ENCODE results near the gene NXPH1.

The NXPH1 gene

GRCh38 chr7:8528311-8528710 lies 94.9 kb downstream of the NXPH1 start:
- Histone ChIP-seq H3K9me3 (ENCODE audit: low read depth, low read length) (no peaks in the 10 kb centered on the region), H3K9ac (ENCODE audit: insufficient read length) (no peak overlapping the region), H3K27ac (no peak overlapping the region), H3K4me3 (no peak overlapping the region), H3K36me3 (ENCODE audit: insufficient read depth, low read length) (no peaks in the 10 kb centered on the region)
- DNase-seq (ENCODE audit: low read depth, low spot score): no peak
- no peak for TF ChIP-seq EZH2 (IDR thresholded peaks at IDR 0.05)
- TF ChIP-seq FOXP2 (optimal IDR thresholded peaks at IDR 0.05; ENCODE audit: control extremely low read depth, extremely low read length, insufficient read depth): no peak
- TF ChIP-seq POLR2AphosphoS5 (IDR thresholded peaks at IDR 0.05; ENCODE audit: borderline replicate concordance, low read depth, low read length): no peak

- Histone ChIP-seq H3K9me3 (ENCODE audit: low read depth, low read length) (no peaks in the 10 kb centered on the region), H3K9ac (ENCODE audit: insufficient read length) (no peak overlapping the region), H3K36me3 (ENCODE audit: insufficient read depth, low read length) (no peaks in the 10 kb centered on the region), H3K27ac (no peak overlapping the region), H3K4me3 (no peak overlapping the region)
- TF ChIP-seq FOXP2 (optimal IDR thresholded peaks at IDR 0.05; ENCODE audit: control extremely low read depth, extremely low read length, insufficient read depth): no peak
- no peak for TF ChIP-seq EZH2 (IDR thresholded peaks at IDR 0.05)
- no peak for TF ChIP-seq POLR2AphosphoS5 (IDR thresholded peaks at IDR 0.05; ENCODE audit: borderline replicate concordance, low read depth, low read length)
- DNase-seq (ENCODE audit: low read depth, low spot score): no peak
Measured at GRCh38 chr7:8531991-8532515, 98.6 kb downstream of the NXPH1 start.

- no peaks in the 10 kb centered on the region for H3K9me3 ChIP-seq (ENCODE audit: low read depth, low read length)
- H3K36me3 ChIP-seq (ENCODE audit: insufficient read depth, low read length): no peaks in the 10 kb centered on the region
- no peak for TF ChIP-seq EZH2 (IDR thresholded peaks at IDR 0.05)
- no peak for TF ChIP-seq FOXP2 (optimal IDR thresholded peaks at IDR 0.05; ENCODE audit: control extremely low read depth, extremely low read length, insufficient read depth)
- no peak for TF ChIP-seq POLR2AphosphoS5 (IDR thresholded peaks at IDR 0.05; ENCODE audit: borderline replicate concordance, low read depth, low read length)
- no peak for DNase-seq (ENCODE audit: low read depth, low spot score)
- H3K9ac ChIP-seq (ENCODE audit: insufficient read length): no peak overlapping the region
- H3K27ac ChIP-seq: no peak overlapping the region
- no peak overlapping the region for H3K4me3 ChIP-seq
Measured at GRCh38 chr7:8536431-8536830, 103.0 kb downstream of the NXPH1 start.

GRCh38 chr7:8549046-8549445 lies 115.6 kb downstream of the NXPH1 start:
- Histone ChIP-seq H3K9me3 (ENCODE audit: low read depth, low read length) (no peaks in the 10 kb centered on the region), H3K4me3 (no peak overlapping the region), H3K9ac (ENCODE audit: insufficient read length) (no peak overlapping the region), H3K36me3 (ENCODE audit: insufficient read depth, low read length) (no peaks in the 10 kb centered on the region), H3K27ac (no peak overlapping the region)
- no peak for DNase-seq (ENCODE audit: low read depth, low spot score)
- TF ChIP-seq EZH2 (IDR thresholded peaks at IDR 0.05) (no peak), FOXP2 (optimal IDR thresholded peaks at IDR 0.05; ENCODE audit: control extremely low read depth, extremely low read length, insufficient read depth) (no peak), POLR2AphosphoS5 (IDR thresholded peaks at IDR 0.05; ENCODE audit: borderline replicate concordance, low read depth, low read length) (no peak)

- Histone ChIP-seq H3K36me3 (ENCODE audit: insufficient read depth, low read length) (no peaks in the 10 kb centered on the region), H3K9ac (ENCODE audit: insufficient read length) (no peak overlapping the region), H3K4me3 (no peak overlapping the region), H3K27ac (no peak overlapping the region), H3K9me3 (ENCODE audit: low read depth, low read length) (no peaks in the 10 kb centered on the region)
- TF ChIP-seq POLR2AphosphoS5 (IDR thresholded peaks at IDR 0.05; ENCODE audit: borderline replicate concordance, low read depth, low read length) (no peak), FOXP2 (optimal IDR thresholded peaks at IDR 0.05; ENCODE audit: control extremely low read depth, extremely low read length, insufficient read depth) (no peak), EZH2 (IDR thresholded peaks at IDR 0.05) (no peak)
- no peak for DNase-seq (ENCODE audit: low read depth, low spot score)
Measured at GRCh38 chr7:8560501-8560900, 127.1 kb downstream of the NXPH1 start.

- Histone ChIP-seq H3K9me3 (ENCODE audit: low read depth, low read length) (no peaks in the 10 kb centered on the region), H3K9ac (ENCODE audit: insufficient read length) (no peak overlapping the region), H3K4me3 (no peak overlapping the region), H3K27ac (no peak overlapping the region), H3K36me3 (ENCODE audit: insufficient read depth, low read length) (no peaks in the 10 kb centered on the region)
- DNase-seq (ENCODE audit: low read depth, low spot score): no peak
- no peak for TF ChIP-seq POLR2AphosphoS5 (IDR thresholded peaks at IDR 0.05; ENCODE audit: borderline replicate concordance, low read depth, low read length)
- TF ChIP-seq FOXP2 (optimal IDR thresholded peaks at IDR 0.05; ENCODE audit: control extremely low read depth, extremely low read length, insufficient read depth): no peak
- TF ChIP-seq EZH2 (IDR thresholded peaks at IDR 0.05): no peak
Measured at GRCh38 chr7:8561449-8561848, 128.0 kb downstream of the NXPH1 start.

GRCh38 chr7:8564281-8564680 lies 130.9 kb downstream of the NXPH1 start:
- no peak for TF ChIP-seq EZH2 (IDR thresholded peaks at IDR 0.05)
- no peak for TF ChIP-seq POLR2AphosphoS5 (IDR thresholded peaks at IDR 0.05; ENCODE audit: borderline replicate concordance, low read depth, low read length)
- no peak for TF ChIP-seq FOXP2 (optimal IDR thresholded peaks at IDR 0.05; ENCODE audit: control extremely low read depth, extremely low read length, insufficient read depth)
- no peak for DNase-seq (ENCODE audit: low read depth, low spot score)
- H3K9ac ChIP-seq (ENCODE audit: insufficient read length): no peak overlapping the region
- no peak overlapping the region for H3K4me3 ChIP-seq
- H3K36me3 ChIP-seq (ENCODE audit: insufficient read depth, low read length): no peaks in the 10 kb centered on the region
- H3K27ac ChIP-seq: no peak overlapping the region
- H3K9me3 ChIP-seq (ENCODE audit: low read depth, low read length): no peaks in the 10 kb centered on the region

GRCh38 chr7:8566016-8566415 lies 132.6 kb downstream of the NXPH1 start:
- Histone ChIP-seq H3K9ac (ENCODE audit: insufficient read length) (no peak overlapping the region), H3K27ac (no peak overlapping the region), H3K4me3 (no peak overlapping the region), H3K9me3 (ENCODE audit: low read depth, low read length) (no peaks in the 10 kb centered on the region), H3K36me3 (ENCODE audit: insufficient read depth, low read length) (no peaks in the 10 kb centered on the region)
- TF ChIP-seq FOXP2 (optimal IDR thresholded peaks at IDR 0.05; ENCODE audit: control extremely low read depth, extremely low read length, insufficient read depth) (no peak), POLR2AphosphoS5 (IDR thresholded peaks at IDR 0.05; ENCODE audit: borderline replicate concordance, low read depth, low read length) (no peak), EZH2 (IDR thresholded peaks at IDR 0.05) (no peak)
- DNase-seq (ENCODE audit: low read depth, low spot score): no peak

GRCh38 chr7:8567626-8568025 lies 134.2 kb downstream of the NXPH1 start:
- H3K9ac ChIP-seq (ENCODE audit: insufficient read length): no peak overlapping the region
- H3K9me3 ChIP-seq (ENCODE audit: low read depth, low read length): no peaks in the 10 kb centered on the region
- no peak overlapping the region for H3K27ac ChIP-seq
- H3K36me3 ChIP-seq (ENCODE audit: insufficient read depth, low read length): no peaks in the 10 kb centered on the region
- no peak overlapping the region for H3K4me3 ChIP-seq
- TF ChIP-seq EZH2 (IDR thresholded peaks at IDR 0.05): no peak
- no peak for TF ChIP-seq POLR2AphosphoS5 (IDR thresholded peaks at IDR 0.05; ENCODE audit: borderline replicate concordance, low read depth, low read length)
- TF ChIP-seq FOXP2 (optimal IDR thresholded peaks at IDR 0.05; ENCODE audit: control extremely low read depth, extremely low read length, insufficient read depth): no peak
- no peak for DNase-seq (ENCODE audit: low read depth, low spot score)
